CD4-positive, alpha-beta T cell treated with Interleukin-6 at 100 ng/mL for 8 hours (primary cell): ENCODE results near the gene TEX44.

ENCODE experiments used
- DNase-seq: peaks from one replicate; pipeline ENCODE4 v3.0.0-alpha.2; 2020; ENCODE audit warnings: mixed read lengths, low spot score

Gene TEX44

GRCh38 chr2:231605607-231606091, 13.0 kb downstream of the TEX44 start:
- no peak for DNase-seq

- DNase-seq: no peak
These were observed 14.3 kb downstream of the TEX44 start for GRCh38 chr2:231606941-231607340.

DNA sequence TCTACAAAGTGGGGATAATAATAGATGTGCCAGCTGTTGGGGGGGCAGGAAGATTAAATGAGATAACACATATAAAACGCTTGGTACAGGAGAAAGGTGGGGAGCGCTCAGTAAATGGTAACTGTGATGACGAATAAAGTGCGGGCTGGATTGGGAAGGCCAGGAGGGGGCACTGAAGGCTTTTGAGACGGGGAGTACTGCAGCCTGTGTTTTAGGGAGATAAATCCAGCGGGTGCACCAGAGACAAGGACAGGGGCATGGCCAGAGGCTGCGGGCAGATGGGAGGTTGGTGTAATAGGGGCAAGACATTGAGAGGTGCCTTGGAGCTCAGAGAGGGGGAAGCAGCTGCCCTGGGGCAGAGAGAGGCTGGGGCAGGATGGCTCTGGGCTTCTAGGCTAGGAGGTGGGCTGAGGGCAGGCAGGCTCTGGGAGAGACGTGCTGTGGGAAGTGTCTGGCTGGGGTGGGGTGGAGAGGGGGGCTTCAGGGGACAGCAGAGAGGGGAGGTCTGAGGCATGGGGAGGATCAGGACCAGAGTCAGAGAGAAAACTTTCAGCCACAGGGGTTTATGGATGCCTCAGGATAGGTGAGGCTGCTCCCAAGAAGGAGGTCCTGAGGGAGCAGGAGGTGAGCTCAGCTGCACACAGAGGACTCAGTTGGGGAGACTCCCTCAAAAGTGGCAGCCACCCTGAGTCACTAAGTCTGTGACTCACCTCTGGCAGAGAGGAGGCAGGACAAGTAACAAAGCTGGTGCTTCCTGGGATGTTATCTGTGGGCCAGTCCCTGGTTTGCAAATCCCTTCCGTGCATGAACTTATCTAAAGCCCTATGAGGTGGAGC, 18.8 kb downstream of the TEX44 start:
- DNase-seq: peak; percentile 27

DNA sequence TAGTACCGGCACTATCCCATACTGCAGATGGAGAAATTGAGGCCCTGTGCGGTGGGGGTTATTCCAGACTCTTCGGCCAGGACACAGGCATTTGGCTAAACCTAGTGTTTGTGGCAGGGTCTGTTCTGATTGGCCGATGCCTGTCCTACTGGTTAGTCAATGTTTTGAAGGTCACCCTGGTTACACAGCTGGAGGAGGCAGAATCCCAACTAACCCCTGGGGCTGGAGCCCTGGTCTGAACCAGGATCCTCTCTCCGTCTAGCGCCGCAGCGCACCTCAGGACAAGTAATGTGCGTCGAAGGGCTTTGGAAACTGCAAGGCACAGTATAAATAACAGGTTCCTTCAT, 19.4 kb downstream of the TEX44 start:
- DNase-seq: no peak

- peak; percentile 87 for DNase-seq
These were observed 20.0 kb downstream of the TEX44 start for GRCh38 chr2:231612456-231613330.

- no peak for DNase-seq
These were observed 20.6 kb downstream of the TEX44 start for GRCh38 chr2:231613331-231613662.

DNA sequence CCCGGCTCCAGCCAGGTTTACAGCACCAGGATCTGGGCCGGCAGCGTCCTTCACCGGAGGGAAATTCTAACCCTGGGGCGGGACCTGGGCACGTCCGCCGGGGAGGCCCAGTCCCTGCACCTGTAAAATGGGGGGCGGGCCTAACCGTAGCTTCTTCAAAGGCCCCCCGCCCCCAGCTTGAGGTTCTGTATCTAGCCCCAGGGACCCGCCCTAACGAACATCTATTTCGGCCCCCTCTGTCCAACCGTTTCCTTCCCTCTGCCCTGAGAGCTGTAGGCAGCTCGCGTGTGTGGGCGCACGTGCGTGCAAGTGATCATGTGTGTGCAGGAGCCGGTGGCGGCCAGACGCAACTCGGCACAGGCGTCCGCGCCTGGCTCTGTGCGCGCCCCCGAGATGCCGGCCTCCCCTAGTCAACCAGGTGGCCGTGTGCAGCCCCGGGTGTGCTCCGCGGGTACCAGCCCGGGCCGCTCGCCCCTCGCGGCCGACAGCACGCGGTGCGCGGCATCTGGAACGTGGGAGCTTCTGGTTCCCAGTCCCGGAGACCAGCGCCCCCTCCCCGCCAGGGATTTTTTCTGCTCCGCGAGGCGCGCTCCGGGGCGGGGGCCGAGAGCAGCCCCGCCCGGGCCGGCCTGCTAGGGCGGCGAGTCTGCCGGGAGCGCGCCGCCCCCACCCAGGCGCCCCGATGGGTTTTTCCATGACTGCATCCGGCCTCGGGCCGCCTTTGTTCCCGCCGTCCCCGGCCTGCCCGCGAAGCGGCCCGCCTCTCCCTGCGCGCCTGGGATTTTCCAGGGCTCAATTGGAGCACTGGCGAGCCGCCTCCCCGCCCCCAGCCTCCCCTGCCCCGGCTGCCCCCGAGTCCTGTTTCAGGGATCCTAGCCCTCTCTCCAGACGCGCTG, 21.2 kb downstream of the TEX44 start:
- DNase-seq: peak; percentile 52

DNA sequence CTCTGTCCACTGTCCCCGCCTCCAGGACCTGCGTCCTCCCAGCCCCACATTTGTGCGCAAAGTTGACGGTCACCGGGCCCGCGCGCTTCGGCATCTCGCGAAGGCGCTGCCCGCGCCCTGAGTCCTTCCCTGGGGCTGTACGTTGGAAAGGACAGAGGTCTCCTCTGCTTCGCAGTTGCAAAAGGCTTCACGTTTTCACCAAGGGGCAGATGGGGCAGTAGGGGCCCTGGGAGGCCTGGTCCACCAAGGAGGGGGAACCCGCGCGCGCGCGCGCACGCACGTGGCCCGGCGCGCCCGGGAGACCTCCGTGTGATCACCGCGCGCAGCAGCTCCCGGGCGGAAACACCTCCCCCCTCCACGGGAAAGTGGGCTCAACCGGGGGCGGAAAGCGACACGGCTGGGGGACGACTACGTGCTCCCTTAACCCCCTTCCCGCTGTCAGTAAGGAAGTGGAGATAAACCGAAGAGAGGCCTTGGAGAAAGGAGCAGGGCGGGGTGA, 21.9 kb downstream of the TEX44 start:
- DNase-seq: no peak

GRCh38 chr2:231615058-231615671, 22.5 kb downstream of the TEX44 start:
- DNase-seq: no peak

- DNase-seq: no peak
These were observed 23.6 kb downstream of the TEX44 start for GRCh38 chr2:231616296-231616695.

- DNase-seq: no peak
These were observed 24.6 kb downstream of the TEX44 start for GRCh38 chr2:231617059-231617926.

DNA sequence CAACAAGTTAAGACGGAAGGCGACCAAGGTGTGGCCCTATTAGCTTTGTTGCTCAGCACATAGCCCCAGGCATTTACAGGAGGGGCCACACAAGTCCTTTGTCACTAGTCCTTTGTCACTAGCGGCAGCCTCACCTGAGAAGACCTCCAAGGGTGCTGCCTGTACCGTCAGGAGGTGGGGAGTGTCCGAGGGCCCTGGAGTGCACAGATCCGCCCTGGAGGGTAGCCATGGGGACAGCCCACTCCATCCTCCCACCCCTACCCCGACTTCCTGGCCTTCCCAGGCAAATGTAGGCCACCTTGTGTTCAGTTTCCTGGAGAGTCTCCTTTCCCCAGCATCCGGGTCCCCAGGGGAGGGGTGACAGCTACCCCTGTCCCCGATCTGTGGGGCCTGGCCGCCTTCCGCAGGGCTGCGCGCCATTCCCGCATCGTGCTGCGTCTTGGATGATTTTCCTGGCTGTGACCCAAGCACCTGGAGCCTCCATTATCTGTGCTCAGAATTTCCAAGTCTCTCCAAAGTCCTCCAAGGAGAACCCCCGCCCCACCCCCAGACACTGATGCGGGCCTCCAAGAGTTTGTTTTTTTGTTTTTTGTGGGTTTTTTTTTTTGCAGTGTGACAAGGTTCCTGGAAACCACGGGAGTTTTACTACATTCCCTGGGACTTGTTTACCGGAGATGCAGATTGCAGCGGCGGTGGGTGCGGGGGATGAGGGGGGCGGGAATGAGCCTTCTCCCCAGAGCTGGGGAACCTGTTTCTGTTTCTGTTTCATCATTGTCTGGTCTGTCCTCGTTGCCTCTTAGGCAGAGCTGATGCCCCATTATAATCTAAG, 28.6 kb downstream of the TEX44 start:
- no peak for DNase-seq

DNA sequence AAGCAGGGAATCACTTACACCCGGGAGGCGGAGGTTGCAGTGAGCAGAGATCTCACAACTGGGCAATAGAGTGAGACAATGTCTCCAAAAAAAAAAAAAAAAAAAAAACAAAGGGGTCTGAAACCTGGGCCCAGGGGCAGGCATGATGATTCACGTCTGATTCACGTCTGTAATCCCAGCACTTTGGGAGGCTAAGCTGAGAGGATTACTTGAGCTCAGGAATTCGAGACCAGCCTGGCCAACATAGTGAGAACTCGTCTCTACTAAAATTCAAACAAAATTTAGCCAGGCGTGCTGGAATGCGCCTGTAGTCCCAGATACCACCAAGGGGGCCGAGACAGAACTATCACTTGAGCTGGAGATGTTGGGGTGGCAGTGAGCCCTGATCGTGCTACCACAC, 30.3 kb downstream of the TEX44 start:
- DNase-seq: no peak

GRCh38 chr2:231626449-231626848, 33.8 kb downstream of the TEX44 start:
- no peak for DNase-seq

DNA sequence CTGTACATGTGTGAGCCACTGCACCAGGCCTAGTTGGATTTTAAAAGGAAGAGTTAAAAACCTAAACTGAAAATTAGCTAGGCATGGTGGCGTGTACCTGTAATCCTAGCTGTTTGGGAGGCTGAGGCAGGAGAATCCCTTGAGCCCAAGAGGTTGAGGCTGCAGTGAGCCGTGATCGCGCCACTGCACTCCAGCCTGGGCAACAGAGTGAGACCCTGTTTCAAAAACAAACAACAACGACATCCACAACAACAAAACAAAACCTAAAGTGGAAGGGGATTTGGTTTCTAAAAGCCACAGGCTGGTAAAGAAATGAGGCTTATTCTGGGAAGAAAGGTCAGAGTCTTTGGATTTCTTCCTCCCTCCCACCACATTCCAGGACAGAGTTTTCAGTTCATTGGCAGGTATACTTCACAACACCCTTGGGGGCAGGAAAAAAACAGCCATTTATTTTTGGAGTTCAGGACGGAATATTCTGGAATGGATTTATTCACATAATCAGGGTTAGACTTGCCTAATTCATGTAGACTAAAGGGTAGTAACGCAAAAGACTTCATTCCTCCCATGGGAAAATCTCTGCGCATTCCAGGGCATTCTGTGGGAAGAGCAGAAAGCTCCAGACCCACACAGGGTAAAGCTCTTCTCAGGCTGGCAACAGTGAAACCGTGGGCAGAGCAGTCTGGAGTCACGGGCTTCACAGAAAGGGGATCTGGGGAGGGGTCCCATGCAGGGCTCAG, 34.9 kb downstream of the TEX44 start:
- DNase-seq: no peak

- no peak for DNase-seq
These were observed 40.0 kb downstream of the TEX44 start for GRCh38 chr2:231632559-231633142.

GRCh38 chr2:231633241-231633976, 40.7 kb downstream of the TEX44 start:
- DNase-seq: no peak

- no peak for DNase-seq
These were observed 41.7 kb downstream of the TEX44 start for GRCh38 chr2:231634412-231634811.
